Measurements from ENCODE around the gene LIPT1.

- TF ChIP-seq, protein P1, sequence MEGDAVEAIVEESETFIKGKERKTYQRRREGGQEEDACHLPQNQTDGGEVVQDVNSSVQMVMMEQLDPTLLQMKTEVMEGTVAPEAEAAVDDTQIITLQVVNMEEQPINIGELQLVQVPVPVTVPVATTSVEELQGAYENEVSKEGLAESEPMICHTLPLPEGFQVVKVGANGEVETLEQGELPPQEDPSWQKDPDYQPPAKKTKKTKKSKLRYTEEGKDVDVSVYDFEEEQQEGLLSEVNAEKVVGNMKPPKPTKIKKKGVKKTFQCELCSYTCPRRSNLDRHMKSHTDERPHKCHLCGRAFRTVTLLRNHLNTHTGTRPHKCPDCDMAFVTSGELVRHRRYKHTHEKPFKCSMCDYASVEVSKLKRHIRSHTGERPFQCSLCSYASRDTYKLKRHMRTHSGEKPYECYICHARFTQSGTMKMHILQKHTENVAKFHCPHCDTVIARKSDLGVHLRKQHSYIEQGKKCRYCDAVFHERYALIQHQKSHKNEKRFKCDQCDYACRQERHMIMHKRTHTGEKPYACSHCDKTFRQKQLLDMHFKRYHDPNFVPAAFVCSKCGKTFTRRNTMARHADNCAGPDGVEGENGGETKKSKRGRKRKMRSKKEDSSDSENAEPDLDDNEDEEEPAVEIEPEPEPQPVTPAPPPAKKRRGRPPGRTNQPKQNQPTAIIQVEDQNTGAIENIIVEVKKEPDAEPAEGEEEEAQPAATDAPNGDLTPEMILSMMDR (IDR thresholded peaks at IDR 0.05; ENCODE audit: low read depth, low read length) = no peak
- no peak for TF ChIP-seq EZH2phosphoT487 (IDR thresholded peaks at IDR 0.05; ENCODE audit: low read depth)
Measured at GRCh38 chr2:99205491-99205890, 50.7 kb downstream of the LIPT1 start.

Measured in OCI-LY3 (cell line).